Measurements from ENCODE around the gene PHF23. TPM values are rescaled to one million over a fixed set of nuclear protein-coding genes. Genes with fewer than 3 reads are reported as not detected.
A peak's percentile ranks its signal among the peaks of the same experiment; 100 is the strongest.

PHF23 gene
- polyA plus RNA-seq, 1 experiment, result 72.8 TPM

GRCh38 chr17:7218166-7218565 is 21.1 kb downstream of the PHF23 start:
- no peak for TF ChIP-seq CTCF (IDR thresholded peaks at IDR 0.05; ENCODE audit: insufficient read depth, low read depth, low read length)
- Histone ChIP-seq H3K27me3 (ENCODE audit: control insufficient read depth, insufficient read depth, low read length) (no peaks in the 10 kb centered on the region), H3K4me3 (ENCODE audit: low read depth, low read length) (no peak overlapping the region), H3K36me3 (ENCODE audit: control insufficient read depth, insufficient read depth, low read length) (peaks cover 10% of the 10 kb centered on the region)
- DNase-seq (ENCODE audit: low read depth), result no peak
- CTCF ChIA-PET, result no interaction called here
- POLR2A ChIA-PET, result no interaction called here

GRCh38 chr17:7217113-7217987 is 21.9 kb downstream of the PHF23 start:
- TF ChIP-seq CTCF (IDR thresholded peaks at IDR 0.05; ENCODE audit: insufficient read depth, low read depth, low read length), result no peak
- CTCF ChIA-PET, result no interaction called here
- H3K27me3 ChIP-seq (ENCODE audit: control insufficient read depth, insufficient read depth, low read length), result no peaks in the 10 kb centered on the region
- peaks cover 4% of the 10 kb centered on the region for H3K36me3 ChIP-seq (ENCODE audit: control insufficient read depth, insufficient read depth, low read length)
- H3K4me3 ChIP-seq (ENCODE audit: low read depth, low read length), result peak overlapping the region; percentile 66
- POLR2A ChIA-PET, result interaction anchor here (0.6 kb wide), 1 partner anchor 34 kb away, joined by 6 read pairs; the partner anchor contains the start of genes CTDNEP1 and ELP5
- DNase-seq (ENCODE audit: low read depth), result no peak

GRCh38 chr17:7216242-7217112 is 22.8 kb downstream of the PHF23 start:
- Histone ChIP-seq H3K27me3 (ENCODE audit: control insufficient read depth, insufficient read depth, low read length) (no peaks in the 10 kb centered on the region), H3K36me3 (ENCODE audit: control insufficient read depth, insufficient read depth, low read length) (0 out of 2 replicates have a peak, but pooled peaks cover 2% of the 10 kb centered on the region), H3K4me3 (ENCODE audit: low read depth, low read length) (peak overlapping the region; percentile 66)
- ChIA-PET POLR2A (no interaction called here), CTCF (interaction anchor here (0.5 to 1.2 kb wide), 5 partner anchors 14 to 550 kb away, joined by 3 read pairs; no protein-coding TSS in a partner anchor)
- no peak for TF ChIP-seq CTCF (IDR thresholded peaks at IDR 0.05; ENCODE audit: insufficient read depth, low read depth, low read length)
- no peak for DNase-seq (ENCODE audit: low read depth)

GRCh38 chr17:7215652-7216180 is 23.5 kb downstream of the PHF23 start:
- CTCF ChIA-PET, result interaction anchor here (0.7 to 2.3 kb wide), 6 partner anchors 14 to 170 kb away, joined by 3 to 7 read pairs (median 3); no protein-coding TSS in a partner anchor

More at GRCh38 chr17:7215652-7216180, 23.5 kb downstream of the PHF23 start:
- Histone ChIP-seq H3K4me3 (ENCODE audit: low read depth, low read length) (peak overlapping the region; percentile 66), H3K27me3 (ENCODE audit: control insufficient read depth, insufficient read depth, low read length) (no peaks in the 10 kb centered on the region), H3K36me3 (ENCODE audit: control insufficient read depth, insufficient read depth, low read length) (no peaks in the 10 kb centered on the region)
- TF ChIP-seq CTCF (IDR thresholded peaks at IDR 0.05; ENCODE audit: insufficient read depth, low read depth, low read length), result no peak
- POLR2A ChIA-PET, result interaction anchor here (0.6 kb wide), 1 partner anchor 24 kb away, joined by 3 read pairs; the partner anchor contains the start of gene PHF23
- no peak for DNase-seq (ENCODE audit: low read depth)

All from BJ (cell line).